ENCODE results near the gene TMEM26.

GRCh38 chr10:61480208-61480607, 27.0 kb upstream of the TMEM26 start:
- TF ChIP-seq CTCF (conservative IDR thresholded peaks at IDR 0.05; ENCODE audit: low read length) (no peak), EZH2phosphoT487 (IDR thresholded peaks at IDR 0.05; ENCODE audit: borderline replicate concordance) (no peak)
